ENCODE data around the gene CCDC110. TPM values are rescaled to one million over a fixed set of nuclear protein-coding genes. Genes with fewer than 3 reads are reported as not detected.

CCDC110 gene
- total RNA-seq, 4 donors from 2014 or later, result 2.9 to 6.3 (median 4.4) TPM

DNA sequence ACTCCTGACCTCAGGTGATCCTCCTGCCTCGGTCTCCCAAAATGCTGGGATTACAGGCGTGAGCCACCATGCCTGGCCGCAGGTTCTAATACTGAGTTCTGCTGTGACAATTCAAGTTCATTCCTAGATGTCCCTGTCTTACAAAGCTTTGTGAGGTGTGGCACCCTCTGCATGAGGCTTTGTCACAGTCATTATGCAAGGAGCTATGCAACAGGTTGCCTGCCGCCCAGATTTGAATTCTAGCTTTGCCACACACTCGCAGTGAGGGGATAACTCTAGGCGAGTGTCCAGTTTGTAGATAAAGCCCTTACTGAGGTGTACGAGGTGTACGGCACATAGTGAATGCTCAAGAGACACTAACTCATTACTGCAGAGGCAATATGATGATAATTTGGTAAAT, 3.5 kb downstream of the CCDC110 start:
- no peak for DNase-seq (ENCODE audit: extremely low spot score)
- 100% methylated on average over 6 of the region's 8 CpGs for WGBS

DNA sequence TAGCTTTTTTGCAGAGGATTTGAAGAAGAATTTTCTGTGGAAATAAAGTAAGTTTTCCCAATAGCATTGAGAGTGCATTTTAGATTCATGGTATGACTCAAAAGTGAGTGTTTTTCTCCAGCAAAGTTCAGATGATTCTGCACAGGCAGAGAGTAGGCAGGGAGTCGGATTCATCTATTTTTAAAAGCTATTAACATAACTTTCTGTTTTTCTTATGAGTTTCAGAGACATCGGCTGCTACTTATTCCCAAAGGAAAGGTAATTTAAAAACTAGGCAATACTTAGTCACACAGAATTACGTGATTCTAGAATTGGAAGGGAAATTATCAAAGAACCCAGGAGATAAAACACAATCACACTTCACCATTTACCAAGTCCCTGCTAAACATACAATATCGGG, 4.4 kb downstream of the CCDC110 start:
- Histone ChIP-seq H3K27ac (replicated peaks in 1 of 4) (no peak overlapping the region), H3K9me3 (no peaks in the 10 kb centered on the region), H3K4me3 (no peak overlapping the region), H3K36me3 (no peaks in the 10 kb centered on the region), H3K27me3 (peaks cover 0 to 4% (median 0%) of the 10 kb centered on the region in 4 donors), H3K4me1 (peaks cover 7 to 16% (median 13%) of the 10 kb centered on the region in 4 donors)
- no peak for DNase-seq (ENCODE audit: extremely low spot score)
- 55% methylated on average over 4 of the region's 4 CpGs for WGBS
- no peak for TF ChIP-seq EP300 (IDR thresholded peaks at IDR 0.05)
- TF ChIP-seq POLR2AphosphoS5 (IDR thresholded peaks at IDR 0.05), result no peak
- no peak for TF ChIP-seq POLR2A (IDR thresholded peaks at IDR 0.05; ENCODE audit: low read depth)
- intact Hi-C loops (cut with DNase I), result loop anchor here (5.0 kb wide), 1 partner anchor 40 kb away; the partner anchor contains the start of gene UFSP2

More for the DNA sequence above, 3.5 kb downstream of the CCDC110 start:
- TF ChIP-seq, protein P1, sequence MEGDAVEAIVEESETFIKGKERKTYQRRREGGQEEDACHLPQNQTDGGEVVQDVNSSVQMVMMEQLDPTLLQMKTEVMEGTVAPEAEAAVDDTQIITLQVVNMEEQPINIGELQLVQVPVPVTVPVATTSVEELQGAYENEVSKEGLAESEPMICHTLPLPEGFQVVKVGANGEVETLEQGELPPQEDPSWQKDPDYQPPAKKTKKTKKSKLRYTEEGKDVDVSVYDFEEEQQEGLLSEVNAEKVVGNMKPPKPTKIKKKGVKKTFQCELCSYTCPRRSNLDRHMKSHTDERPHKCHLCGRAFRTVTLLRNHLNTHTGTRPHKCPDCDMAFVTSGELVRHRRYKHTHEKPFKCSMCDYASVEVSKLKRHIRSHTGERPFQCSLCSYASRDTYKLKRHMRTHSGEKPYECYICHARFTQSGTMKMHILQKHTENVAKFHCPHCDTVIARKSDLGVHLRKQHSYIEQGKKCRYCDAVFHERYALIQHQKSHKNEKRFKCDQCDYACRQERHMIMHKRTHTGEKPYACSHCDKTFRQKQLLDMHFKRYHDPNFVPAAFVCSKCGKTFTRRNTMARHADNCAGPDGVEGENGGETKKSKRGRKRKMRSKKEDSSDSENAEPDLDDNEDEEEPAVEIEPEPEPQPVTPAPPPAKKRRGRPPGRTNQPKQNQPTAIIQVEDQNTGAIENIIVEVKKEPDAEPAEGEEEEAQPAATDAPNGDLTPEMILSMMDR (IDR thresholded peaks at IDR 0.05), result no peak
- TF ChIP-seq EP300 (IDR thresholded peaks at IDR 0.05) (no peak), POLR2AphosphoS5 (IDR thresholded peaks at IDR 0.05) (no peak), POLR2A (IDR thresholded peaks at IDR 0.05; ENCODE audit: low read depth) (no peak)
- H3K4me3 ChIP-seq, result no peak overlapping the region
- H3K4me1 ChIP-seq, result peaks cover 9 to 20% (median 18%) of the 10 kb centered on the region in 4 donors
- no peaks in the 10 kb centered on the region for H3K9me3 ChIP-seq
- intact Hi-C loops (cut with DNase I), result loop anchor here (5.0 kb wide), 1 partner anchor 41 kb away; the partner anchor contains the start of gene UFSP2
- peaks cover 0 to 4% (median 0%) of the 10 kb centered on the region in 4 donors for H3K27me3 ChIP-seq
- no peaks in the 10 kb centered on the region for H3K36me3 ChIP-seq
- no peak overlapping the region for H3K27ac ChIP-seq (replicated peaks in 1 of 4)

DNA sequence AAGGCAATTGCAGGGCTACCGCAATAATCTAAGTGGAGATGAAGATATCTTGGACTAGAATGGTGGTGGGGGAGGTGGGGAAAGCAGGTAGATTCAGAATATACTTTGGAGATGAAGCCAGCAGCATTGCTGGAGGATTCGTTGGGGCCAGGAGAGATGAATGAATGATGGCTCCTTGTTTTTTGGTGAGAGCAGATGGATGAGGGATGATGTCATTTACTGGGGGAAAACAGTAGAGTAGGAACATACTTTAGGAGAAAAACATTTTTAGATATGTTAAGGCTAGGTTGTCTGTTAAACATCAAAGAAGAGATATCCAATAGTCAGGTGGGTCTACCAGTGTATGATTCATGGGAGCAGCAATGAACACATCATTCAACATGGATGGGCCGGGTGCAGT, 5.8 kb downstream of the CCDC110 start:
- H3K4me1 ChIP-seq, result peaks cover 4 to 11% (median 10%) of the 10 kb centered on the region in 4 donors
- DNase-seq (ENCODE audit: extremely low spot score), result no peak
- H3K27me3 ChIP-seq, result no peaks in the 10 kb centered on the region
- WGBS, result 93% methylated on average over 3 of the region's 3 CpGs
- intact Hi-C loops (cut with DNase I), result loop anchor here (5.0 kb wide), 1 partner anchor 38 kb away; the partner anchor contains the start of gene UFSP2
- H3K9me3 ChIP-seq, result no peaks in the 10 kb centered on the region
- TF ChIP-seq POLR2AphosphoS5 (IDR thresholded peaks at IDR 0.05) (no peak), POLR2A (IDR thresholded peaks at IDR 0.05; ENCODE audit: low read depth) (no peak), EP300 (IDR thresholded peaks at IDR 0.05) (no peak)
- TF ChIP-seq, protein P1 (IDR thresholded peaks at IDR 0.05), result no peak
- no peaks in the 10 kb centered on the region for H3K36me3 ChIP-seq
- no peak overlapping the region for H3K4me3 ChIP-seq
- H3K27ac ChIP-seq (replicated peaks in 1 of 4), result no peak overlapping the region

DNA sequence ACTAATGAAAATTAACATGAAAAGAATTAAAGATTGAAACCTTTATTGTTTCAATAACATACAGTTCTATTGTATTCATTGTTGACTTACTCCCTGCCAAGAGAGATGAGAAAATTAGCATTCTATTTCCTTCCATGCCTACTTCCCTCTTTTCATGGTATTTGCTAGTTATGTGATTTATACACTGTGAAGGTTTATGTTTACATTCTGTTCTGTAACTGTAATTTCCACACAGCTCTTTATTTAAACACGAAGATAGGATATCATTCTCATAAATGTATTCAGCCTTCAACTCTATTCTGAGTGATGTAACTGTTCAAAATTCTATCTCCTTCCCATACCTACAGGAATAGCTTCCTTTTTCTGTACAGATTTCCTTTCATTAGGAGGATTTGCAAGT, 6.6 kb downstream of the CCDC110 start:
- H3K9me3 ChIP-seq, result no peaks in the 10 kb centered on the region
- intact Hi-C loops (cut with DNase I), result loop anchor here (5.0 kb wide), 1 partner anchor 38 kb away; the partner anchor contains the start of gene UFSP2
- no peak overlapping the region for H3K4me3 ChIP-seq
- H3K27me3 ChIP-seq, result no peaks in the 10 kb centered on the region
- 3% methylated on average over 1 of the region's 1 CpG for WGBS
- no peak for TF ChIP-seq EP300 (IDR thresholded peaks at IDR 0.05)
- TF ChIP-seq POLR2AphosphoS5 (IDR thresholded peaks at IDR 0.05), result no peak
- no peak for TF ChIP-seq POLR2A (IDR thresholded peaks at IDR 0.05; ENCODE audit: low read depth)
- no peaks in the 10 kb centered on the region for H3K36me3 ChIP-seq
- no peak overlapping the region for H3K27ac ChIP-seq (replicated peaks in 1 of 4)
- H3K4me1 ChIP-seq, result peaks cover 0 to 4% (median 2%) of the 10 kb centered on the region in 4 donors
- no peak for DNase-seq (ENCODE audit: extremely low spot score)

DNA sequence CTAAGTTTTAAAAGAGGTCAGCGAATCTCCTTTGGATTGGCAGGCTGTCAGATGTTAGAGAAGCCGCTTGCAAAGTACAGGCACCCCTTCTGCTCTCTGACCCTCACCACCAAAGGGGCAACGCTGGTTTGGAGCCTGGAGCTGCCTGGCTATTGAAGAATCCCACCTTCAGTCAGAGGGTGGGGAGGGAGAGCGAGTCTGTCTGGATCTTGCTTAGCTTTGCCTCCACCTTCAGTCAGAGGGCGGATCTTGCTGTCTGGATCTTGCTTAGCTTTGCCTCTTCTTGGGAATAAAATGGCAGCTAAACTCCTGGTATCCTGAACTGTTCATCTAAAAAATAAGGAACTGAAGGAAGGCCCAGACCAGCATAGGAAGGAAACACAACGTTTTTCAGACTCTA, 7.3 kb downstream of the CCDC110 start:
- no peak for DNase-seq (ENCODE audit: extremely low spot score)
- no peaks in the 10 kb centered on the region for H3K9me3 ChIP-seq
- 81% methylated on average over 6 of the region's 6 CpGs for WGBS
- H3K4me1 ChIP-seq, result no peaks in the 10 kb centered on the region
- TF ChIP-seq POLR2AphosphoS5 (IDR thresholded peaks at IDR 0.05), result no peak
- no peak for TF ChIP-seq POLR2A (IDR thresholded peaks at IDR 0.05; ENCODE audit: low read depth)
- TF ChIP-seq, protein P1 (IDR thresholded peaks at IDR 0.05), result no peak
- TF ChIP-seq EP300 (IDR thresholded peaks at IDR 0.05), result no peak
- H3K27ac ChIP-seq (replicated peaks in 1 of 4), result no peak overlapping the region
- no peaks in the 10 kb centered on the region for H3K36me3 ChIP-seq
- no peak overlapping the region for H3K4me3 ChIP-seq
- intact Hi-C loops (cut with DNase I), result no loop called here
- no peaks in the 10 kb centered on the region for H3K27me3 ChIP-seq

Measured in esophagus muscularis mucosa (tissue), 4 donors.